Large intestine (tissue), 3 donors: ENCODE data around the gene UBE2D4. TPM values are rescaled to one million over a fixed set of nuclear protein-coding genes. Genes with fewer than 3 reads are reported as not detected.
"Not testable (repeated sequence)": the region's sequence is repeated elsewhere in the genome, so short reads cannot be mapped to it uniquely, and the experiment has no call there.

Experiments
- DNase-seq, 2 donors: peaks; one replicate each; pipeline versions ENCODE4 v3.0.0 to v3.0.0-alpha.2; 2013
- H3K27ac ChIP-seq: one replicate; pipeline ENCODE4 v1.5.1; 2013; ENCODE audit warnings: low read length
- H3K27me3 ChIP-seq: 2 replicates; pipeline ENCODE4 v1.6.1; 2013; ENCODE audit warnings: low read length; ENCODE audit not compliant: control insufficient read depth, insufficient read depth
- H3K36me3 ChIP-seq: 2 replicates; pipeline ENCODE4 v1.6.1; 2013; ENCODE audit warnings: low read length; ENCODE audit not compliant: control insufficient read depth, insufficient read depth
- H3K4me1 ChIP-seq: one replicate; pipeline ENCODE4 v1.6.1; 2013; ENCODE audit warnings: low read length; ENCODE audit not compliant: control insufficient read depth, insufficient read depth
- H3K4me3 ChIP-seq: one replicate; pipeline ENCODE4 v1.5.1; 2013; ENCODE audit warnings: low read length
- H3K9me3 ChIP-seq: one replicate; pipeline ENCODE4 v1.6.1; 2013; ENCODE audit warnings: mild to moderate bottlenecking, low read depth, low read length, moderate library complexity; ENCODE audit not compliant: control insufficient read depth
- WGBS: methylation state at CpG from one replicate; pipeline ENCODE4 v1.1.5; 2013; ENCODE audit warnings: low lambda C conversion rate; ENCODE audit not compliant: insufficient coverage; 5-methylcytosine and 5-hydroxymethylcytosine counted together
- polyA plus RNA-seq: library from polyadenylated mRNA; unstranded; fragments of 120-200 nt; gene quantifications from one replicate; pipeline ENCODE4 v1.2.1, GENCODE V29; 2013

Gene UBE2D4
- polyA plus RNA-seq, 1 donor, result 13.3 TPM

- no peaks in the 10 kb centered on the region for H3K27me3 ChIP-seq
- no peak for DNase-seq
- H3K27ac ChIP-seq, result no peak overlapping the region
- no peaks in the 10 kb centered on the region for H3K4me1 ChIP-seq
- H3K36me3 ChIP-seq, result peaks cover 22% of the 10 kb centered on the region
- H3K4me3 ChIP-seq, result no peak overlapping the region
- no peaks in the 10 kb centered on the region for H3K9me3 ChIP-seq
- 80% methylated on average over 1 of the region's 7 CpGs for WGBS
Observed at GRCh38 chr7:43888993-43889945, 37.0 kb upstream of the UBE2D4 start.

- no peak overlapping the region for H3K4me3 ChIP-seq
- H3K4me1 ChIP-seq, result no peaks in the 10 kb centered on the region
- peaks cover 16% of the 10 kb centered on the region for H3K36me3 ChIP-seq
- WGBS, result no CpG with 5 or more reads among the region's 6 CpGs
- H3K27ac ChIP-seq, result no peak overlapping the region
- no peaks in the 10 kb centered on the region for H3K27me3 ChIP-seq
- no peaks in the 10 kb centered on the region for H3K9me3 ChIP-seq
- no peak for DNase-seq
Observed at GRCh38 chr7:43890468-43890867, 35.8 kb upstream of the UBE2D4 start.

- DNase-seq, result no peak
- Histone ChIP-seq H3K27me3 (no peaks in the 10 kb centered on the region), H3K9me3 (no peaks in the 10 kb centered on the region), H3K36me3 (peaks cover 9% of the 10 kb centered on the region), H3K4me1 (no peaks in the 10 kb centered on the region), H3K27ac (no peak overlapping the region), H3K4me3 (no peak overlapping the region)
- WGBS, result 63% methylated on average over 2 of the region's 12 CpGs
Observed at GRCh38 chr7:43891069-43891955, 34.9 kb upstream of the UBE2D4 start.

GRCh38 chr7:43895847-43896415, 30.3 kb upstream of the UBE2D4 start:
- Histone ChIP-seq H3K4me1 (no peaks in the 10 kb centered on the region), H3K9me3 (no peaks in the 10 kb centered on the region), H3K4me3 (no peak overlapping the region), H3K27me3 (no peaks in the 10 kb centered on the region), H3K36me3 (peaks cover 2% of the 10 kb centered on the region), H3K27ac (no peak overlapping the region)
- no CpG with 5 or more reads among the region's 8 CpGs for WGBS
- no peak for DNase-seq

GRCh38 chr7:43898571-43898970, 27.7 kb upstream of the UBE2D4 start:
- H3K27me3 ChIP-seq, H3K4me1 ChIP-seq, H3K4me3 ChIP-seq, H3K9me3 ChIP-seq, H3K27ac ChIP-seq, DNase-seq: not testable (repeated sequence)
- WGBS, result no CpG with 5 or more reads among the region's 2 CpGs
- peaks cover 15% of the 10 kb centered on the region for H3K36me3 ChIP-seq

GRCh38 chr7:43902542-43903054, 23.6 kb upstream of the UBE2D4 start:
- Histone ChIP-seq H3K4me1 (peaks cover 11% of the 10 kb centered on the region), H3K27me3 (no peaks in the 10 kb centered on the region), H3K4me3 (no peak overlapping the region), H3K9me3 (no peaks in the 10 kb centered on the region), H3K27ac (no peak overlapping the region), H3K36me3 (peaks cover 13% of the 10 kb centered on the region)
- DNase-seq, result no peak
- WGBS, result 83% methylated on average over 1 of the region's 5 CpGs

GRCh38 chr7:43904533-43905208, 21.6 kb upstream of the UBE2D4 start:
- H3K36me3 ChIP-seq, result peaks cover 13% of the 10 kb centered on the region
- peak; percentile 43 to 65 for DNase-seq
- no peak overlapping the region for H3K4me3 ChIP-seq
- H3K27me3 ChIP-seq, result no peaks in the 10 kb centered on the region
- H3K27ac ChIP-seq, result peak overlapping the region; percentile 95
- peaks cover 11% of the 10 kb centered on the region for H3K4me1 ChIP-seq
- 90% methylated on average over 2 of the region's 5 CpGs for WGBS
- H3K9me3 ChIP-seq, result no peaks in the 10 kb centered on the region

- no peaks in the 10 kb centered on the region for H3K9me3 ChIP-seq
- peaks cover 13% of the 10 kb centered on the region for H3K36me3 ChIP-seq
- WGBS, result 100% methylated on average over 1 of the region's 8 CpGs
- peak; percentile 93 to 96 for DNase-seq
- H3K4me1 ChIP-seq, result peaks cover 11% of the 10 kb centered on the region
- peak overlapping the region; percentile 56 for H3K4me3 ChIP-seq
- peak overlapping the region; percentile 95 for H3K27ac ChIP-seq
- no peaks in the 10 kb centered on the region for H3K27me3 ChIP-seq
Observed at GRCh38 chr7:43905209-43905946, 20.9 kb upstream of the UBE2D4 start.

GRCh38 chr7:43905956-43906330, 20.3 kb upstream of the UBE2D4 start:
- H3K36me3 ChIP-seq, result peaks cover 13% of the 10 kb centered on the region
- no peaks in the 10 kb centered on the region for H3K9me3 ChIP-seq
- peaks cover 11% of the 10 kb centered on the region for H3K4me1 ChIP-seq
- WGBS, result no CpG with 5 or more reads among the region's 43 CpGs
- H3K27me3 ChIP-seq, result no peaks in the 10 kb centered on the region
- peak overlapping the region; percentile 95 for H3K27ac ChIP-seq
- H3K4me3 ChIP-seq, result peak overlapping the region; percentile 56
- peak; percentile 21 to 63 for DNase-seq
